Measurements from ENCODE around the gene ELMOD3. TPM values are rescaled to one million over a fixed set of nuclear protein-coding genes. Genes with fewer than 3 reads are reported as not detected.

Gene ELMOD3
- polyA plus RNA-seq, 2 of the 4 experiments (the other 2 are of a cell fraction) = 17.8 to 29.9 TPM

- no peak overlapping the region for H3K4me3 ChIP-seq
- peaks cover 12% of the 10 kb centered on the region; the same call in 2 of the 3 replicates for H3K9me3 ChIP-seq
- no peak overlapping the region for H3K27ac ChIP-seq
- ChIA-PET CTCF (interaction anchor here (1.1 to 41.9 kb wide), 3 partner anchors 15 to 140 kb away, joined by 4 to 1185 read pairs (median 4); partner anchors contain the start of genes GGCX and MAT2A), POLR2A (interaction anchor here (0.6 kb wide), 1 partner anchor 156 kb away, joined by 3 read pairs; the partner anchor contains the start of gene GGCX)
- H3K4me1 ChIP-seq = peaks cover 8% of the 10 kb centered on the region
- FAIRE-seq (no peak), DNase-seq (ENCODE audit: low read depth in 1 of 2, low spot score in 1 of 2) (no peak), ATAC-seq (no peak)
- WGBS (ENCODE audit: missing lambda C conversion rate) = 89% methylated on average over 15 of the region's 15 CpGs
- TF ChIP-seq MAFK (IDR thresholded peaks at IDR 0.05; ENCODE audit: partially characterized antibody) = peak; percentile 28
- TF ChIP-seq GATA3 (IDR thresholded peaks at IDR 0.05; ENCODE audit: borderline replicate concordance) = no peak
- no peak overlapping the region for H3K4me2 ChIP-seq
These were observed 50.9 kb downstream of the ELMOD3 start for GRCh38 chr2:85405201-85406059.

GRCh38 chr2:85409845-85410583 is 55.4 kb downstream of the ELMOD3 start, which contains the start of gene CAPG:
Gene CAPG (minus strand): TSS chr2:85410366. CDS start chr2:85402145, 8,221 bp downstream.
- CTCF ChIA-PET = interaction anchor here (3.2 to 41.9 kb wide), 2 partner anchors 10 to 136 kb away, joined by 18 to 1185 read pairs; partner anchors contain the start of genes GGCX and MAT2A
- Histone ChIP-seq H3K27ac (peak within 1 kb of the TSS; percentile 52 to 78), H3K9me3 (no peaks in the 10 kb centered on the region), H3K4me1 (peaks cover 38% of the 10 kb centered on the region), H3K4me3 (no peak within 1 kb of the TSS), H3K4me2 (peak within 1 kb of the TSS; percentile 67)
- peak; percentile 26 for TF ChIP-seq POLR2A (IDR thresholded peaks at IDR 0.05; ENCODE audit: low read length)
- TF ChIP-seq SREBF2 (IDR thresholded peaks at IDR 0.05) = no peak
- POLR2A ChIA-PET = interaction anchor here (0.6 kb wide), 1 partner anchor 71 kb away, joined by 7 read pairs; no protein-coding TSS in a partner anchor
- FAIRE-seq = no peak
- WGBS (ENCODE audit: missing lambda C conversion rate) = 45% methylated on average over 12 of the region's 12 CpGs
- peak; percentile 31 to 59; a peak in 4 of 6 replicates for ATAC-seq
- peak in 1 of 2 experiments; percentile 55 for DNase-seq (ENCODE audit: low read depth in 1 of 2, low spot score in 1 of 2)

GRCh38 chr2:85410584-85411404 is 56.2 kb downstream of the ELMOD3 start:
- Histone ChIP-seq H3K9me3 (no peaks in the 10 kb centered on the region), H3K4me2 (peak overlapping the region; percentile 67), H3K4me1 (peaks cover 40% of the 10 kb centered on the region), H3K4me3 (no peak overlapping the region), H3K27ac (peak overlapping the region; percentile 52 to 78)
- TF ChIP-seq REST (IDR thresholded peaks at IDR 0.05) (no peak), FOSB (CRISPR knock-in tag; IDR thresholded peaks at IDR 0.05) (no peak), JUN (IDR thresholded peaks at IDR 0.05) (no peak), TP53 (CRISPR knock-in tag; IDR thresholded peaks at IDR 0.05) (no peak), EP300 (IDR thresholded peaks at IDR 0.05) (no peak), USF2 (IDR thresholded peaks at IDR 0.05) (no peak), RFX5 (IDR thresholded peaks at IDR 0.05) (no peak), CHD2 (IDR thresholded peaks at IDR 0.05; ENCODE audit: low read length, partially characterized antibody) (no peak), RAD21 (conservative IDR thresholded peaks at IDR 0.05 in 1 of 2, IDR thresholded peaks at IDR 0.05 in 1 of 2) (no peak), RNF2 (IDR thresholded peaks at IDR 0.05; ENCODE audit: borderline replicate concordance, low read depth) (no peak), ATOH8 (CRISPR knock-in tag; IDR thresholded peaks at IDR 0.05; ENCODE audit: low read depth) (no peak), POLR2A (IDR thresholded peaks at IDR 0.05; ENCODE audit: low read length) (no peak), NFE2L2 (conservative IDR thresholded peaks at IDR 0.05; ENCODE audit: low read length) (no peak)
- FAIRE-seq = no peak
- peak in 1 of 2 experiments; percentile 4; a peak in 1 of 6 replicates for ATAC-seq
- ChIA-PET CTCF (interaction anchor here (3.2 to 41.9 kb wide), 2 partner anchors 10 to 135 kb away, joined by 18 to 1185 read pairs; partner anchors contain the start of genes GGCX and MAT2A), POLR2A (no interaction called here)
- 84% methylated on average over 13 of the region's 13 CpGs for WGBS (ENCODE audit: missing lambda C conversion rate)
- no peak for DNase-seq (ENCODE audit: low read depth in 1 of 2, low spot score in 1 of 2)

Measured in A549 (cell line).